ENCODE data around the gene CXCL17.
"Not testable (repeated sequence)": the region's sequence is repeated elsewhere in the genome, so short reads cannot be mapped to it uniquely, and the experiment has no call there.

The CXCL17 gene

DNA sequence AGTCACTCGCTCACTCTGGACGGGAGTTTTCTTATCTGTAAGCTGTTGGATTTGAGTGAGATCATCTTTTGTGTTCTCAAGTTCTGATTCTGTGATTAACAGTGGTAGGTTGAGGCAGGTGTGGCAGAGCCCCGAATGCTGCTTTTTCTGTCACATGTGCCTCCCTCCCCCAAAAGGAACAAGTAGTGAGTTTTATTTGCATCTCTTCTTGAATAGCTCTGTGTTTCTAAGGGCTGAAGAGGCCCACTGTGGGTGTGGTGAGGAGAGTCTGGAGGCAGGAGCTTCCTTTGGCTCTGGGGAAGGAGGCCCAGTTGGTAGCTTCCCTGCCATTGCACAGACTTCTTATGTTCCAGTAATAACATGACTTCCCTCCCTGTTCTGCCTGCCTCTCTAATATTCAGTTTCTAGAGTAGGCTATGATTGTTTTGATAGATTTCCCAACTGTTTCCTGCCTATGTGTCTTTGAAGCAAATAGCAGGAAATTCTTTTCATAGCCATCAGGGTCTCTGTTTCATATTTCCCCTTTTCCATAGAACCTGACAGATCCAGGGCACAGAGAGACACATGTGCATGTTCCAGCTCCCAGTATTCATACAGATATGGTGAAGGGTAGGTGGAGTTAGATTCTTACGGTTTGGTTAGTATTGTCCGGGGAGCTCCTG is 23.9 kb upstream of the CXCL17 start:
- DNase-seq (ENCODE audit: low read depth in 2 of 2, low spot score in 1 of 2), result no peak

DNA sequence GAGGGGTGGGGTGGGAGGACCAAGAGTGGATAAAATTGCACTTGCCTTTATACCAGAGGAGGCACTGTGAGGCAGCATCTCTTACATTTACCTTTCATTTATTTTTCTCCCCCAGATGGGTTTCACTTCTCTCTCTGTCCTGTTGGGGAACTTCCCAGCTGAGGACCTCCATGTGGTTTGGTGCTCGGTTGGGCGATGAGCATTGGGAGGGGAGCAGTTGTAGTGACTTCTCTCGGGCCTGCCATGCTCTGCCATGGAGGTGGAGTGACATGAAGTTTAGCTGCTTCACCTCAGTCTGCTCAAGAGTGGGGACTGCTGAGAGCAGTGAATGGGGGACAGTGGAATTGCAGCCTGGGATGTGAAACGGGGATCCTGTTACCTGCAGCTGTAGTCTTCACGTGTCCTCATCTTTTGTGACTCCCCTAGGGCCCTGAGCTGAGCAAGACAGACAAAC is 23.1 kb upstream of the CXCL17 start:
- no peak for DNase-seq (ENCODE audit: low read depth in 2 of 2, low spot score in 1 of 2)

DNA sequence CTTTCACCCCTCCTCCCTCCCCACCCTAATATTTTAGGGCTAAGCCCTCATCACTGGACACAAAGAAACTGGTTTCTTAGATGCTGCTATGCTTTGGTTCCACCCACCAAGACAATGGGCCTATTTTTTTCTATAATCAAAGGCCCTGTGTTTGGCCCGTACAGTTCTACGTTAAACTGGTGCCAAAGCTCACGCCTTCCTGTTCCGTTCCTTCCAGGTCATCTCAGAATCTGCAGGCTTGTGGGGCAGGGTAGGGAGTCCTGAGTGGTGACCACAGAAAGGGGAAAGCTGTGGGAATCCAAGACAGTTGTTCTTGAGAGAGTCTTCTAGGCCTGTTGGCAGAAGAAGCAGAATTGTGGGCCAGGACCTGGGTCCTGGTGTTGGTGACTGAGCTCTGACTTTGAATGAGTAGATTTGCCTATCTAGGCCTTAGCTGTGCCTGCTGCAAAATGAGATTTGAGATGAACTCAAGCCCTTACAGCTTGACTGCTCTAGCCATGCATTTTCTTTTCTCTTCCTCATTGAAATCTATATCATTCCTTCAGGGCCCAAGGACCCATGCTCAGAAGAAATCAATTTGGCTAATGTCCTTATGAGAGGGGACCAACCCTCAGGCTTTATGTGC is 19.1 kb upstream of the CXCL17 start:
- no peak for DNase-seq (ENCODE audit: low read depth in 2 of 2, low spot score in 1 of 2)

DNA sequence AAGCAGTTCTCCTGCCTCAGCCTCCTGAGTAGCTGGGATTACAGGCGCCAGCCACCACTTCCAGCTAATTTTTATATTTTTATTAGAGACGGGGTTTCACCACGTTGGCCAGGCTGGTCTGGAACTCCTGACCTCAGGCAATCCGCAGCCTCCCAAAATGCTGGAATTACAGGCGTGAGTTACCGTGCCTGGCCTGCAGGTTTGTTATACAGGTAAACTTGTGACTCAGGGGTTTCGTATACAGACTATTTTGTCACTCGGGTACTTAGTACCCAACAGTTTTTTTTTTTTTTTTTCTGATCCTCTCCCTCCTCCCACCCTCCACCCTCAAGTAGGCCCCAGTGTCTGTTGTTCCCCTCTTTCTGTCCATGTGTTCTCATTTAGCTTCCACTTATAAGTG is 18.5 kb upstream of the CXCL17 start:
- DNase-seq (ENCODE audit: low read depth in 2 of 2, low spot score in 1 of 2), result not testable (repeated sequence)

DNA sequence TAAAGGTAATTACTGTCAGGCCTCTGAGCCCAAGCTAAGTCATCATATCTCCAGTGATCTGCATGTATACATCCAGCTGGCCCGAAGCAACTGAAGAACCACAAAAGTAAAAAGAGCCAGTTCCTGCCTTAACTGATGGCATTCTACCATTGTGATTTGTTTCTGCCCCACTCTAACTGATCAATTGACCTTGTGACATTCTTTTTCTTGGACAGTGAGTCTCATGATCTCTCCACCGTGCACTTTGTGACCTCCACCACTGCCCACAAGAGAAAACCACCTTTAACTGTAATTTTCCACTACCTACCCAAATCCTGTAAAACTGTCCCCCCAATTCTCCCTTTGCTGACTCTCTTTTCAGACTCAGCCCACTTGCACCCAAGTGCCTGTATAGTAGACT is 17.2 kb upstream of the CXCL17 start:
- no peak for DNase-seq (ENCODE audit: low read depth in 2 of 2, low spot score in 1 of 2)

DNA sequence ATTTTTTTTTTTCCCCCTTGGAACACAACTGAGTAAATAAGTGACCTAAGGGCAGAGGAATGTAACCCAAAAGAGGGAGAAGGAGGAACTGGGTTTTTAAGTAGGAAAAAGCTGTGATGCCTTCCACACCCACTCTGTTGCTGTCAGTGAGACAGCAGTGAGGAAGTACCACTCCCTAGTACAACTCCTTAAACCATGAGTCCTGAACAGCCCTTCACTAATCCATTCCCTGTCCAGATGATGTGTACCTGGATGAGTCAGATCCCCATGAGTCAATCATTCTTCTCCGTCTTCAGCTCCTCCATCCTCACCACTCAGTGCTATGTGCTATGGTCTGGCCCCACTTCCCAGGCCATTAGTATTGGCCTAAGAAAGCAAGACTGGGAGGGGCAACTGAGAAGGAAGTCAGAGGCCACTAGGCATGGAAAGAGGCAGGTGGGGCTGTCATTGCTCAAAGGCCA is 12.9 kb upstream of the CXCL17 start:
- no peak for DNase-seq (ENCODE audit: low read depth in 2 of 2, low spot score in 1 of 2)

DNA sequence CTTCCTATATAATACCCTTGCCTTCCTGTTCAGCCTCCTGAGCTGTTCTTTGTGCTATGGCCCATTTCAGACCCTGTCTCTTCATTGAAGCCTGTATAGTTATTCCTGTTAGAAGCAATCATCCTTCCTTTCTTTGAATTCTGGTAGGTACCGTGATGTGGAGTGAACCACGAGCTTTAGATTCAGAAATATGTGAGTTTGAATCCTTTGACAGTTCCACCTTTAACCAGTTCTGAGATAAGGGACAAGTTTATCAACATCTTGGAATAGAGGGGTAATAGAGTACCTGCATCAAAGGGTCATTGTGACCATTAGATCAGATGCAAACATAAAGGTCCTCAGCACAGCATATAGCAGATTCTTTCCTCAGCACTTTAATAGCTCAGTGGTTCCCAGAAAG is 12.3 kb upstream of the CXCL17 start:
- no peak for DNase-seq (ENCODE audit: low read depth in 2 of 2, low spot score in 1 of 2)

DNA sequence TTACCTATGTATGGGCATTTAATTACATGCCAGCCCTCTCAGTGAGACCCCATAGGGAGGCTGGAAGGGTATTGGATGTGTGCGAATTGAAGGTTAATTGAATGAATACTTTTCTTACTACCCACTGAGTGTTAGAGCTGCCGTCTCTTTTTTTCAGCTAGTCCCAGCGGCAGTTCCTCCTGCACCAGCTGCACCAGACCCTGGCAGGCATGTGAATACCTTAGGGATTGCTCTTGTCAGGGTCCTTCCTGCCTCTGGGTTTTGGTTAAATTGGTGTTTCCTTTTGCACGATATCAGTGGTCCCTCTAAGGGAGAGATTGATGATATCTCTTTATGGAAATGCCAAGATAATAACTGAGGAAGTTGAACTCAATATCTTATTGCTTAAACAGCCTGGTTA is 9.8 kb upstream of the CXCL17 start:
- DNase-seq (ENCODE audit: low read depth in 2 of 2, low spot score in 1 of 2), result no peak

DNA sequence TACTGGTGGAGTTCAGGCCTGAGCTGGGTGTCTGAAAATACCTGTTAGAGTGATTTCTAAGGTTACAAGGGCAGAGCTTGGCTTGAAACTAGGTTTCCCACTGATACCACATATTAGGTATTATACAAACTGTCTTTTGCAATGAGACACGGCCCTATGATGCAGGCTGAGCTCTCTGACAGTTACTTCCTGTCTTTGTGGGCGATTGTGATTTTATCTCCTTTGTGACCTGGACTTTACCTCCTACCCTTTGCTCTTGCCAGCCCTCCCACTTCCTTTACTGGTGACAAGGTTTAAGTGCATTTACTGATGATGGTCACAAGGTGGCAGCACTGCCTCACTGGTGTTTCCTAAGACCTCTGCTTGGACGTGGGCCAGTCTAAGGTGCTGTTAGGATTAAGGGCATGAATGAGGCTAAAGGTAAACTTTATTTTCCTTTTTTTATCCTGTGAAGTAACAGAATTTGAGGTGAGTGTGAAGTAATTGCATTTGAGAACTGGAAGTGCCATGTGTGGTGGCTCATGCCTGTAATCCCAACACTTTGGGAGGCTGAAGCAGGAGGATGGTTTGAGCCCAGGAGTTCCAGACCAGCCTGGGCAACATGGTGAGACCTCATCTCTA is 7.7 kb upstream of the CXCL17 start:
- DNase-seq (ENCODE audit: low read depth in 2 of 2, low spot score in 1 of 2), result peak; percentile 47 to 52

DNA sequence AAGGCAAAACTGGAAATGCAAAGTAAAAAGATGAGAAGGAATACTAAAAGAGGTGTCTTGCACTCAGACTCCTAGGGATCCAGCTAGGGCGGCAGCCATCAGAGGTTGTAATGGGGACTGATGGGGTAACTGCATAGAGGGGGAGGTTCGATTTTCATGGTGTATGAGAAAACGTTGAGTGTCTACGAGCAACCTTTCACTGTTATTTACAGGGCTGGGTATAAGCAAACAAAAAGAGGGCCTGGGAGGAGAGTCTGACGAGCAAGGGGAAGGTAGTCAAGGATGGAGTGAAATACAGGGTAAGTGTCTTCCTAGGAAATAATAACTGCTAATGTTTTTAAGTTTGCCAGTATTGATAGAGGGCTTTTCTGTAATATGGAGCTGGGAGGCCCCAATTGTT is 5.6 kb upstream of the CXCL17 start:
- not testable (repeated sequence) for DNase-seq (ENCODE audit: low read depth in 2 of 2, low spot score in 1 of 2)

DNA sequence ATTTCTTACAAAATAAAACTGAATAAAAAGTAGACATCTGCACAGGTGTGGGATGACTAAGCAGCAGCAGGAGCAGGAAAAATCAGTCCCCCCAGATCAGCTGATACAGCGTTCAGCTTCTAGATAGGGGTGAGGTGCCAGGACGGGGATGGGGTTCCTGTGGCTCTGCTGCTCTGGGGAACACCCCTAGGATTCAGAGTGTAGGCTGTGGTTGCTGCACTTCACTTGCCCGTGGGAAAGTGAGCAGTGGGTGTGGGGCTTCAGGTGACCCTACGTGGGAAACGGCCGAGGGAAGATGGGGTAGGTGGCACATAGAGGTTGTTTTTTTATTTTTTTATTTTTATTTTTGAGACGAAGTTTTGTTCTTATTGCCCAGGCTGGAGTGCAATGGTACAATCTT is 3.2 kb upstream of the CXCL17 start:
- DNase-seq (ENCODE audit: low read depth in 2 of 2, low spot score in 1 of 2), result no peak

DNA sequence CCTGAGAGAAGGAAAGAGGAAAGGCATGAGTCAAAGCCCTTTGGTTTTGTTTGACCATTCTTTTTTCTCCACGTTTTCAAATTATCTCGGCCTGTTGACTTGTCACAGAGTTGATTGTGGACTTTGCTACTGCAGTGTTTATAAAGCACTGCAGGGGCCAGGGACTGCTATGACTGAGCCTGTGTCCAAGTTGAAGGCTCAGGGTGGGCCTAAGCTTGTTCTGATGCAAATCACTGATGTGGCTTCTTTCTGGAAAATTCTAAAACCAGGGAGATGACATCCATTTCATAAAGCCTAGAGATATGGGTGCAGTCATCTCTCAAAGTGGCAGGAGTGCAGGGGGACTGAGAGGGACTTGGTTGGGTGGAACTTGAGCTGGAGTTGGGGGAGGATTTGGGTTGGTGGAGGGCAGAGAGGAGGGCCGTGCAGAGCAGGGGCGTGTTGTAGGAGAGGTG is 1.2 kb upstream of the CXCL17 start:
- no peak for DNase-seq (ENCODE audit: low read depth in 2 of 2, low spot score in 1 of 2)

DNA sequence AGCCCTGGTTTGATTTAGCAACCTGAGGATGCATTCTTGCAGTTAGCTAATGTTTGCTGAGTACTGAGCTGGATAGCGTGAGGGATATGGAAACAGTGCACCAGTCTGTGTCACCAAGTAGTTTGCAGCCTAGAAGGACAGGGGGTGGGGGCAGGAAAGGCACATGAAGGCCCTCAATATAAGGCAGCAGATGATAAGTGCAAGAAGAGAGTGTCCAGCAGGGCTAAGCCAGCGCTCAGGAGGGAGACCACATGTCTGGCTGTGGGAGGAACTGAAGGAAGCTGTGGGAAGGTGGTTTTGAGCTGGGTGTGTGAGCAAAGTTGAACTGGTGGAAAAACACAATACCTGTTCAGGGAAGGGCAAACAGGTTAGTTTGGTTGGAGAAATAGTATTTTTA is 1.7 kb downstream of the CXCL17 start:
- DNase-seq (ENCODE audit: low read depth in 2 of 2, low spot score in 1 of 2), result no peak

DNA sequence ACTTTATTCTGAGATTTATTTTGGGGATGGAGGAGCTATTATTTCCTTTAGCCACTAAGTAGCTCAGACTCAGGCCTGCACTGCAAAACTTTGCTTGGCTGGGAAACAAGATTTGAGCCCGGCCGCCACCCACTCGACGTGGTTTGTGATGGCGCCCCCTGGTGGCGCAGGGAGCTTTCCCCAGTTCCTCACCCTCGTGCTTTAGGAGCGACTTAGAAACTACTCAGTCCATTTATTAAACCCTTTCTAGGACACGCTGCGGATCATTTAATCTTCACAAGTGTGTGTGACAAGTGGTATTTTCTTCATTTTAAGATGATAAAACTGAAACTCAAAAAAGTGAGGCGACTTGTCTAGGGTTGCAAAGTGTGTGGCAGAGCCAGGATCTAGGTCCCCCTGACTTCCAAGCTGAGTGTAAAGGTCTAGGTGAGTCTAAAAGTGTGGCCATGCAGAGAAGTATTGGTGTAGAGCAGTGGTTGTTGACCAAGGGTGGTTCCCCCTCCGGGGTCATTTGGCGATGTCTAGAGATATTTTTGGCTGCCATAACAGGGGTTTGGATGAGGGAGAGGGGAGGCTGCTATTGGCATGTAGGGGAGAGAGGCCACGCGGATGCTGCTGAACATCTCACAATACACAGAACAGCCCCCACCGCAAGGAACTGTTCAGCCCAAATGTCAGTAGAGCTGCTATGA is 2.2 kb downstream of the CXCL17 start:
- DNase-seq (ENCODE audit: low read depth in 2 of 2, low spot score in 1 of 2), result peak; percentile 49 to 69

DNA sequence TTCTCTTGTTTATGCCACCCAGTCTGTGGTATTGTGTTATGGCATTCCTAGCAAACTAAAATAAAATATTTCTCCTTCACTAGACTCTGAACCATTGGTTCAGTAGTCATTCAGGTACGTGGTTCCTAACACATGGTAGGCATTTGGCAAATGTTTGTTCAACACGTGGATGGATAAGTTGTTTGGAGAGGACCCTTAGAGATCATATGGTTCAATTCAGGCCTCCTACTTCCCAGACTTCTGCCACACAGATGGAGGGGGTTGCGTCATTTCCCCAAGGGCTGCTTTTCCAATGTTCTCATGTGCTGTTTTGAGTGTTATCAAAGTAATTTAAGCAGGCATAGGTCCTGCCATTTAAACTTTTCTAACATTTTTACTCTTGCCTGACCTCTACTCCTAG is 6.7 kb downstream of the CXCL17 start:
- no peak for DNase-seq (ENCODE audit: low read depth in 2 of 2, low spot score in 1 of 2)

DNA sequence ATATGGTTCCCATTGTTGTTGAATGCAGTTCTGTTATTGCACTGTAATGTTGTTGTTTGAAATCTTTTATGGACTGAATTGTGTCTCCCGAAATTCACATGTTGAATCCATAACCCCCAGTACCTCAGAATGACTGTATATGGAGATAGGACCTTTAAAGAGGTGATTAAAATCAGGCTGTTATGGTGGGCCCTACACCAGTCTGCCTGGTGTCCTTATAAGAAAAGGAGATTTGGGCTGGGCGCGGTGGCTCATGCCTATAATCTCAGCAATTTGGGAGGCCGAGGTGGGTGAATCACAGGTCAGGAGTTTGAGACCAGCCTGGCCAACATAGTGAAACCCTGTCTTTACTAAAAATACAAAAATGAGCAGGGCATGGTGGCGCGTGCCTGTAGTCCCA is 7.4 kb downstream of the CXCL17 start:
- DNase-seq (ENCODE audit: low read depth in 2 of 2, low spot score in 1 of 2), result no peak

DNA sequence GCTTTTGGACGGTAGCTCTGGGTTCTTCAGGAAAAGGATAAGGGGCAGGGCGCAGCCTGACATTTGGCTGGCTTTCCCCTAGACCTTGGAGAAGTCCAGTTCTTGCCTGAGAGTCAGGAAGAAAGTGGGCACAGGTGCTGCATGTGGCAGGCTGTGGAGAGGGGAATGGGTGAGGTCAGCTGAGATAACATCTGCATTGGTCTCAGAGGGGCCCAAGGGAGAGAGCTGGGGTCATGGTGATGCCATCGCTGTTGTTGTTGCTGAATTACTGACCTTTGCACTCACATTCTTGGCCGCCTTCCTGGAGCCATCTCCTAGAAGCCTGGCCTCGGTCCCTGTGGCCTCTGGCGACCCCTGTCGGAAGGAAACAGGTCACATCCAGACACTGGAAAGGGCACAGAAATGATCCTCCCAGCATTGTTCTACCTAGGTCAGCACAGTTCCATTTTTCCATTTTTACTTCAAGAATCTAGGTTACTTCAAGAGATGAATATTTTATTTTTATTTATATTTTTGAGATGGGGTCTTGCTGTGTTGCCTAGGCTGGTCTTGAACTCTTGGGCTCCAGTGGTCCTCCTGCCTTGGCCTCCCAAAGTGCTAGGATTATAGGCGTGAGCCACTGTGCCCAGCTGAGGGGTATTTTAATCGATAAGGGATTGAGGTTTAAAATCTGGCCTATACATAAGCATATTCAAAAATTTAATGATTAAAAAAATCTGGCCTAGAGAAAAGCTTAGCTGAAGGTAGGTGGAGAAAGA is 9.1 kb downstream of the CXCL17 start:
- peak in 1 of 2 donors; percentile 24 for DNase-seq (ENCODE audit: low read depth in 2 of 2, low spot score in 1 of 2)

DNA sequence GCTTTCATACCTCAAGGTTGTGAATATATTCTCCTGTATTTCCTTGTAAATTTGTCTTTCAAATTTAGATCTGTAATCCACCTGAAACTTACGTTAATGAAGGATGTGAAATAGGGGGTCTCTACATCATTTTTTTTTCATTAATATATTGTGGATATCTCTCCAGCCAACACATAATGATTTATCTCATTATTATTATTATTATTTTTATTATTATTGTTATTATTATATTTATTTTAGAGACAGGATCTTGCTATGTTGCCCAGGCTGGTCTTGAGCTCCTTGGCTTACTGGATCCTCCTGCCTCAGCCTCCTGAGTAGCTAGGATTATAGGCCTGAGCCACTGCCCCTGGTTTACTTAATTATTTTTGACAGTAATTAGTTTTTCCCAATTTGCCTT is 11.3 kb downstream of the CXCL17 start:
- DNase-seq (ENCODE audit: low read depth in 2 of 2, low spot score in 1 of 2), result no peak

DNA sequence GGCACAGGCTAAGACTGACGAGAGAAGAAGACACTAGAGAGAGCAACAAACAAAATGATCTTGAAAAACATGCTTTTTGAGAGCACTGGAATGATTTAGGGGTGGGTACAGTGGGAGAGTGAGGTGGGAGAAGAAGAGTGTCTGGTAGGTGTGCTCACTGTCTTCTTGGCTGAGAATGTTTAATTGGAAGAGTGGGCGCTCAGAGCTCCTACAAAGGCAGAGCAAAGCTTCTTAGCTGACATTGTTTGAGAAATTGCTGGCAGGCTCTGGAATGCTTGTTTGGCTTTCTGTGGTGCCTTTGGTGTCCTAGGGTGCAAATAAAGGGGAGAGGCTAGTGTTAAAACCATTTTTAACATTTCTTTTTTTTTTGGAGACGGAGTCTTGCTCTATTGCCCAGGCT is 14.1 kb downstream of the CXCL17 start:
- DNase-seq (ENCODE audit: low read depth in 2 of 2, low spot score in 1 of 2), result no peak

DNA sequence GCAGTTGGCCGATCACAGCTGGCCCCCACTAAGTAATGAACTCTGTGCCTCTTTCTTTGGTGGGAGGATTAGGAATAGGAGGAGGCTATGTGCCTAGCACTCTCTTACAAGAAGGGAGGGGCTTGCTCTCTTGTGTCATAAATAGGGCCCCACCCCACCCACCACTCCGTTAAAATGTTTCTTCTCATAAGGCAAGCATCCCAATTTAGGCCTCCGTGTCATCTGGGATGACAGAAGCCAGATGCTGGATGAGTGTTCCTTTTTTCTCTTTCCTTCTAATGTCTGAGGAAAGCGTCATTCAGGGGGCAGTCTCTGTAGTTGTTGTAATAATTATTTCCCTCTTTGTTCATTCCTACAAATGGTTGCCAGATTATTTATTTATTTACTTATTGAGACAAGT is 15.4 kb downstream of the CXCL17 start, which contains the start of gene LIPE:
TSS of gene LIPE (minus strand) at position 76 of the 400 bp plus-strand sequence. CDS start 239 bp downstream, outside the sequence.
- no peak for DNase-seq (ENCODE audit: low read depth in 2 of 2, low spot score in 1 of 2)

DNA sequence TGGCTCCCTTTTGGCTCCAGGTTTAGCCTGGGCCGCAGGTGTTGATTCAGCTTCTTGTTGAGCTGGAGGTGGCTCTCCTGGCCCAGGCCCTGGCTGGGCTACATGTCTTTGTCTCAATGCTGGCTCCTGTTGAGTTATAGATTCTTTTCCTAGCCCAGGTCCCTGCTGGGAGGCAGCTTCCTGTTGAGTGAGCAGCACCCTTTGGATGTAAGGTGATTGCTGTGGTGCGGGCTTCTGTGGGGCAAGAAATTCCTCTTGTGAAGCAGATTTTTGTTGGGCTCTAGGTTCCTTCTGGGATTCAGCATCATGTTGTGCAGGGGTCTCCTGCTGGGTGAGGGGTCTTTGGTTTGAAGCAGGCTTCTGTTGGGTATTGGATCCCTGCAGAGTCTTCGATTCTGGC is 16.1 kb downstream of the CXCL17 start:
- DNase-seq (ENCODE audit: low read depth in 2 of 2, low spot score in 1 of 2), result no peak

Data from stimulated activated CD8-positive, alpha-beta memory T cell treated with anti-CD3 and anti-CD28 coated beads, Interleukin-4, amount 100 ng/mL, for 4 hours (primary cell).